Activated CD8-positive, alpha-beta T cell treated with anti-CD3 and anti-CD28 coated beads for 36 hours (primary cell): ENCODE measurements around the gene YTHDF1. TPM values are rescaled to one million over a fixed set of nuclear protein-coding genes. Genes with fewer than 3 reads are reported as not detected.

Source experiments
- ATAC-seq: fragments of 200-7000 bp; cut with Tn5 transposase; one replicate; pipeline ENCODE4 v1.10.0; 2021; ENCODE audit warnings: mild to moderate bottlenecking, moderate library complexity
- CTCF ChIA-PET: fragments of 350-600 bp; sonication (Branson Sonifier 250); formaldehyde crosslinking; loops from one replicate; lab custom pipeline; 2021; ENCODE audit warnings: antibody characterized with exemption; lab: Charles Lee
- POLR2A ChIA-PET: fragments of 350-600 bp; sonication (Branson Sonifier 250); formaldehyde crosslinking; loops from one replicate; lab custom pipeline; 2021; ENCODE audit warnings: antibody characterized with exemption; lab: Charles Lee
- DNase-seq: peaks from one replicate; pipeline ENCODE4 v3.0.0-alpha.2; 2020
- H3K27ac Mint-ChIP-seq: one replicate; pipeline ENCODE4 v1.8.0; 2021; ENCODE audit warnings: mild to moderate bottlenecking, mixed read lengths
- H3K27me3 Mint-ChIP-seq: one replicate; pipeline ENCODE4 v1.8.0; 2021; ENCODE audit warnings: mixed read lengths
- H3K36me3 Mint-ChIP-seq: one replicate; pipeline ENCODE4 v1.8.0; 2021; ENCODE audit warnings: low read depth, mixed read lengths
- H3K4me1 Mint-ChIP-seq: one replicate; pipeline ENCODE4 v1.8.0; 2021; ENCODE audit warnings: low read depth, mixed read lengths
- H3K4me3 Mint-ChIP-seq: one replicate; pipeline ENCODE4 v1.8.0; 2021; ENCODE audit warnings: mild to moderate bottlenecking, moderate library complexity, mixed read lengths
- H3K9me3 Mint-ChIP-seq: one replicate; pipeline ENCODE4 v1.8.0; 2021; ENCODE audit warnings: mixed read lengths
- CTCF ChIP-seq: fragments of 200-600 bp; IDR thresholded peaks from one replicate; pipeline ENCODE4 v1.8.0; 2022; ENCODE audit warnings: antibody characterized with exemption, mild to moderate bottlenecking
- intact Hi-C: fragments of 100-400 bp; cut with micrococcal nuclease; formaldehyde crosslinking; loops from one replicate; pipeline ENCODE4 v1.10.0; 2022
- total RNA-seq, 2 experiments: library from RNA; stranded (reverse); gene quantifications; one replicate each; pipeline ENCODE4 v1.2.3, GENCODE V29; 2021

Gene YTHDF1
- total RNA-seq, 2 experiments from 2014 or later, result 31.0 TPM

GRCh38 chr20:63202811-63203526 is 13.0 kb downstream of the YTHDF1 start:
- ChIA-PET CTCF (interaction anchor here (1.0 to 1.8 kb wide), 2 partner anchors 20 to 22 kb away, joined by 3 to 7 read pairs; no protein-coding TSS in a partner anchor), POLR2A (interaction anchor here (2.8 kb wide), 1 partner anchor 12 kb away, joined by 13 read pairs; the partner anchor contains the start of gene YTHDF1)
- DNase-seq, result no peak
- no peaks in the 10 kb centered on the region for H3K27me3 Mint-ChIP-seq
- intact Hi-C loops, result no loop called here
- no peak for TF ChIP-seq CTCF
- H3K4me3 Mint-ChIP-seq, result no peak overlapping the region
- peaks cover 31% of the 10 kb centered on the region for H3K36me3 Mint-ChIP-seq
- H3K27ac Mint-ChIP-seq, result no peak overlapping the region
- H3K4me1 Mint-ChIP-seq, result peaks cover 24% of the 10 kb centered on the region
- ATAC-seq, result no peak
- no peaks in the 10 kb centered on the region for H3K9me3 Mint-ChIP-seq

GRCh38 chr20:63202021-63202420 is 13.9 kb downstream of the YTHDF1 start:
- ATAC-seq, result no peak
- H3K4me1 Mint-ChIP-seq, result peaks cover 34% of the 10 kb centered on the region
- no peak for DNase-seq
- CTCF ChIA-PET, result no interaction called here
- POLR2A ChIA-PET, result no interaction called here
- H3K9me3 Mint-ChIP-seq, result no peaks in the 10 kb centered on the region
- no peak overlapping the region for H3K27ac Mint-ChIP-seq
- intact Hi-C loops, result no loop called here
- no peak overlapping the region for H3K4me3 Mint-ChIP-seq
- H3K27me3 Mint-ChIP-seq, result no peaks in the 10 kb centered on the region
- H3K36me3 Mint-ChIP-seq, result peaks cover 30% of the 10 kb centered on the region
- no peak for TF ChIP-seq CTCF

- H3K27me3 Mint-ChIP-seq, result no peaks in the 10 kb centered on the region
- CTCF ChIA-PET, result interaction anchor here (1.5 to 3.8 kb wide), 3 partner anchors 15 to 25 kb away, joined by 4 to 23 read pairs (median 5); no protein-coding TSS in a partner anchor
- intact Hi-C loops, result no loop called here
- H3K27ac Mint-ChIP-seq, result peak overlapping the region; percentile 16
- no peak overlapping the region for H3K4me3 Mint-ChIP-seq
- H3K9me3 Mint-ChIP-seq, result no peaks in the 10 kb centered on the region
- ATAC-seq (no peak), DNase-seq (no peak)
- POLR2A ChIA-PET, result no interaction called here
- H3K4me1 Mint-ChIP-seq, result peaks cover 37% of the 10 kb centered on the region
- H3K36me3 Mint-ChIP-seq, result peaks cover 23% of the 10 kb centered on the region
- no peak for TF ChIP-seq CTCF
These were observed 17.3 kb downstream of the YTHDF1 start for GRCh38 chr20:63198606-63199005.

- H3K36me3 Mint-ChIP-seq, result peaks cover 17% of the 10 kb centered on the region
- no peaks in the 10 kb centered on the region for H3K27me3 Mint-ChIP-seq
- CTCF ChIA-PET, result interaction anchor here (1.0 to 3.8 kb wide), 4 partner anchors 16 to 141 kb away, joined by 3 to 23 read pairs (median 4); no protein-coding TSS in a partner anchor
- peak overlapping the region; percentile 75 for H3K27ac Mint-ChIP-seq
- no peak overlapping the region for H3K4me3 Mint-ChIP-seq
- no peak for DNase-seq
- POLR2A ChIA-PET, result interaction anchor here (0.7 kb wide), 1 partner anchor 11 kb away, joined by 3 read pairs; no protein-coding TSS in a partner anchor
- no peak for TF ChIP-seq CTCF
- H3K4me1 Mint-ChIP-seq, result peaks cover 37% of the 10 kb centered on the region
- no peaks in the 10 kb centered on the region for H3K9me3 Mint-ChIP-seq
- intact Hi-C loops, result no loop called here
- no peak for ATAC-seq
These were observed 19.0 kb downstream of the YTHDF1 start for GRCh38 chr20:63196768-63197470.

- ChIA-PET CTCF (interaction anchor here (1.2 to 2.0 kb wide), 3 partner anchors 14 to 222 kb away, joined by 3 to 9 read pairs (median 4); no protein-coding TSS in a partner anchor), POLR2A (no interaction called here)
- no peak for DNase-seq
- intact Hi-C loops, result no loop called here
- Mint-ChIP-seq H3K27ac (no peak overlapping the region), H3K36me3 (peaks cover 10% of the 10 kb centered on the region), H3K9me3 (no peaks in the 10 kb centered on the region), H3K4me3 (no peak overlapping the region), H3K27me3 (no peaks in the 10 kb centered on the region), H3K4me1 (peaks cover 29% of the 10 kb centered on the region)
- no peak for ATAC-seq
- no peak for TF ChIP-seq CTCF
These were observed 21.1 kb downstream of the YTHDF1 start for GRCh38 chr20:63194797-63195173.
